B cell (primary cell): ENCODE results near the gene ABHD5. TPM values are rescaled to one million over a fixed set of nuclear protein-coding genes. Genes with fewer than 3 reads are reported as not detected.
"Not testable (repeated sequence)": the region's sequence is repeated elsewhere in the genome, so short reads cannot be mapped to it uniquely, and the experiment has no call there.

ENCODE experiments used
- ATAC-seq: fragments of 200-7000 bp; cut with Tn5 transposase; one replicate; pipeline ENCODE4 v1.10.0; 2021; ENCODE audit warnings: low read depth, mild to moderate bottlenecking, moderate number of reproducible peaks, moderate library complexity
- CTCF ChIA-PET: fragments of 350-600 bp; sonication (Branson Sonifier 250); formaldehyde crosslinking; loops from one replicate; lab custom pipeline; 2021; ENCODE audit warnings: antibody characterized with exemption, inconsistent platforms; lab: Charles Lee
- POLR2A ChIA-PET: fragments of 350-600 bp; sonication (Branson Sonifier 250); formaldehyde crosslinking; loops from one replicate; lab custom pipeline; 2021; ENCODE audit warnings: antibody characterized with exemption; lab: Charles Lee
- DNase-seq: peaks from one replicate; pipeline ENCODE4 v3.0.0; 2013
- H2AFZ ChIP-seq: 2 replicates; pipeline ENCODE4 v1.6.1; 2012; ENCODE audit warnings: mild to moderate bottlenecking, low read depth, low read length; ENCODE audit not compliant: insufficient read depth, poor library complexity, severe bottlenecking
- H3K27ac ChIP-seq, 2 donors: 1 replicate in 1 of 2; 2 replicates in 1 of 2; pipeline ENCODE4 v1.5.1; 2012 to 2013; ENCODE audit warnings: low read length in 2 of 2, mild to moderate bottlenecking in 2 of 2, moderate library complexity in 1 of 2
- H3K27me3 ChIP-seq, 4 experiments: fragments of 200-600 bp in 1 of 4; sonication (generic) in 1 of 4; replicated peaks in 1 of 4; 1 replicate in 2 of 4; 2 replicates in 2 of 4; pipeline versions ENCODE4 v1.6.1 to v1.7.0; 2013 to 2016; ENCODE audit warnings: low read length in 3 of 4, mild to moderate bottlenecking in 2 of 4, mixed read lengths in 1 of 4, moderate library complexity in 1 of 4; ENCODE audit not compliant: insufficient read depth in 4 of 4, control insufficient read depth in 3 of 4; ENCODE audit errors: control extremely low read depth in 1 of 4
- H3K36me3 ChIP-seq, 2 experiments: replicated peaks in 1 of 2; 1 replicate in 1 of 2; 2 replicates in 1 of 2; pipeline versions ENCODE4 v1.6.1 to v1.7.1; 2013; ENCODE audit warnings: low read length in 1 of 2; ENCODE audit not compliant: insufficient read depth in 2 of 2, control insufficient read depth in 1 of 2; ENCODE audit errors: control extremely low read depth in 1 of 2, extremely low read depth in 1 of 2
- H3K4me1 ChIP-seq, 2 donors: fragments of 200-600 bp in 1 of 2; sonication (generic) in 1 of 2; 1 replicate in 1 of 2; 2 replicates in 1 of 2; pipeline versions ENCODE4 v1.5.1 to v1.6.1; 2013 to 2017; ENCODE audit warnings: low read length in 2 of 2; ENCODE audit not compliant: control insufficient read depth in 2 of 2, insufficient read depth in 2 of 2
- H3K4me2 ChIP-seq: replicated peaks from 2 replicates; pipeline ENCODE3; 2012; ENCODE audit warnings: mild to moderate bottlenecking, low read depth, low read length; ENCODE audit not compliant: poor library complexity, severe bottlenecking
- H3K4me3 ChIP-seq, 5 experiments: fragments of 200-600 bp in 1 of 5; sonication (generic) in 1 of 5; 1 replicate in 3 of 5; 2 replicates in 2 of 5; pipeline versions ENCODE4 v1.5.1 to v1.7.0; 2011 to 2016; ENCODE audit warnings: low read length in 4 of 5, mild to moderate bottlenecking in 4 of 5, low read depth in 2 of 5, control low read depth in 1 of 5, moderate library complexity in 1 of 5; ENCODE audit not compliant: insufficient read depth in 1 of 5; ENCODE audit errors: control extremely low read depth in 1 of 5, extremely low read depth in 1 of 5
- H3K79me2 ChIP-seq: fragments of 200-600 bp; sonication (generic); one replicate; pipeline ENCODE4 v1.6.0; 2016; ENCODE audit warnings: low read length; ENCODE audit not compliant: control insufficient read depth, insufficient read depth
- H3K9ac ChIP-seq: fragments of 200-600 bp; sonication (generic); 2 replicates; pipeline ENCODE4 v1.6.1; 2017; ENCODE audit warnings: mild to moderate bottlenecking, low read length, moderate library complexity
- H3K9me3 ChIP-seq, 3 donors: one replicate each; pipeline versions ENCODE4 v1.6.1 to v1.7.1; 2013; ENCODE audit warnings: low read length in 2 of 3; ENCODE audit not compliant: control insufficient read depth in 2 of 3, insufficient read depth in 1 of 3; ENCODE audit errors: control extremely low read depth in 1 of 3
- H4K20me1 ChIP-seq: 2 replicates; pipeline ENCODE4 v1.6.0; 2012; ENCODE audit warnings: mild to moderate bottlenecking, low read length; ENCODE audit not compliant: insufficient read depth, control insufficient read depth, poor library complexity, severe bottlenecking
- H3K27ac Mint-ChIP-seq: one replicate; pipeline ENCODE4 v1.8.0; 2021; ENCODE audit warnings: mixed read lengths
- H3K27me3 Mint-ChIP-seq: one replicate; pipeline ENCODE4 v1.8.0; 2021; ENCODE audit warnings: mixed read lengths
- H3K4me1 Mint-ChIP-seq: one replicate; pipeline ENCODE4 v1.8.0; 2021; ENCODE audit warnings: mixed read lengths
- H3K4me3 Mint-ChIP-seq: one replicate; pipeline ENCODE4 v1.8.0; 2021; ENCODE audit warnings: mixed read lengths
- H3K9me3 Mint-ChIP-seq: one replicate; pipeline ENCODE4 v1.8.0; 2022; ENCODE audit warnings: mixed read lengths; ENCODE audit not compliant: insufficient read depth
- CTCF ChIP-seq: fragments of 200-600 bp; IDR thresholded peaks from one replicate; pipeline ENCODE4 v1.8.0; 2022; ENCODE audit warnings: antibody characterized with exemption, mild to moderate bottlenecking
- EZH2 ChIP-seq: IDR thresholded peaks from 2 replicates; pipeline ENCODE4 v1.6.1; 2012; ENCODE audit warnings: borderline replicate concordance, low read depth, mild to moderate bottlenecking, moderate library complexity, low read length; ENCODE audit not compliant: insufficient read depth, poor library complexity, severe bottlenecking
- WGBS: methylation state at CpG from one replicate; pipeline ENCODE4 v1.1.5; 2013; ENCODE audit warnings: missing lambda C conversion rate; ENCODE audit not compliant: insufficient coverage; 5-methylcytosine and 5-hydroxymethylcytosine counted together
- intact Hi-C: fragments of 100-400 bp; cut with micrococcal nuclease; formaldehyde crosslinking; loops from one replicate; pipeline ENCODE4 v1.10.0; 2022
- polyA plus RNA-seq: library from polyadenylated mRNA; depleted of rRNA; stranded (reverse); fragments of >200 nt; gene quantifications from 2 replicates; pipeline ENCODE4 v1.2.3, GENCODE V29; 2012
- total RNA-seq, 2 donors: library from RNA; stranded (reverse); fragments of 120-200 nt in 1 of 2; gene quantifications; 1 replicate in 1 of 2; 2 replicates in 1 of 2; pipeline versions ENCODE4 v1.2.3 to v1.2.4, GENCODE V29; 2013 to 2022

ABHD5 gene
- total and polyA plus RNA-seq, 2 donors (not counting 1 experiment from before 2014, with no cell fraction given), result 4.7 to 12.1 TPM

GRCh38 chr3:43649365-43649968 is 41.3 kb upstream of the ABHD5 start:
- no peak overlapping the region for H3K4me3 ChIP-seq
- no peak overlapping the region for H2AFZ ChIP-seq
- no peaks in the 10 kb centered on the region for H3K9me3 ChIP-seq
- H3K9me3 Mint-ChIP-seq, result no peaks in the 10 kb centered on the region
- no peak overlapping the region for H3K4me3 Mint-ChIP-seq
- TF ChIP-seq EZH2 (no peak), CTCF (no peak)
- intact Hi-C loops, result no loop called here
- CTCF ChIA-PET, result no interaction called here
- no peaks in the 10 kb centered on the region for H4K20me1 ChIP-seq
- no peak overlapping the region for H3K4me2 ChIP-seq
- WGBS, result 71% methylated on average over 6 of the region's 6 CpGs
- H3K4me1 ChIP-seq, result no peaks in the 10 kb centered on the region
- H3K27me3 Mint-ChIP-seq, result peaks cover 16% of the 10 kb centered on the region
- H3K4me1 Mint-ChIP-seq, result no peaks in the 10 kb centered on the region
- no peaks in the 10 kb centered on the region for H3K36me3 ChIP-seq
- no peak overlapping the region for H3K27ac ChIP-seq
- H3K27ac Mint-ChIP-seq, result no peak overlapping the region
- no peak for ATAC-seq
- no peak for DNase-seq
- no peaks in the 10 kb centered on the region for H3K79me2 ChIP-seq
- H3K9ac ChIP-seq, result no peak overlapping the region
- POLR2A ChIA-PET, result no interaction called here
- H3K27me3 ChIP-seq, result peaks cover 0 to 4% (median 0%) of the 10 kb centered on the region in 4 experiments

- no peaks in the 10 kb centered on the region for H3K4me1 ChIP-seq
- ATAC-seq, result no peak
- intact Hi-C loops, result no loop called here
- ChIA-PET CTCF (no interaction called here), POLR2A (no interaction called here)
- no peaks in the 10 kb centered on the region for H3K79me2 ChIP-seq
- no peak overlapping the region for H3K4me3 Mint-ChIP-seq
- peaks cover 19% of the 10 kb centered on the region for H3K27me3 Mint-ChIP-seq
- DNase-seq, result no peak
- H3K4me3 ChIP-seq, result no peak overlapping the region
- peaks cover 0 to 4% (median 0%) of the 10 kb centered on the region in 4 experiments for H3K27me3 ChIP-seq
- H3K9ac ChIP-seq, result no peak overlapping the region
- H3K4me1 Mint-ChIP-seq, result no peaks in the 10 kb centered on the region
- no peaks in the 10 kb centered on the region for H3K36me3 ChIP-seq
- TF ChIP-seq CTCF, result no peak
- no peak for TF ChIP-seq EZH2
- no peaks in the 10 kb centered on the region for H3K9me3 ChIP-seq
- no peak overlapping the region for H3K27ac Mint-ChIP-seq
- no CpG with 5 or more reads among the region's 1 CpG for WGBS
- H3K27ac ChIP-seq, result no peak overlapping the region
- no peaks in the 10 kb centered on the region for H3K9me3 Mint-ChIP-seq
- no peak overlapping the region for H2AFZ ChIP-seq
- H4K20me1 ChIP-seq, result no peaks in the 10 kb centered on the region
- no peak overlapping the region for H3K4me2 ChIP-seq
These were observed 40.4 kb upstream of the ABHD5 start for GRCh38 chr3:43650345-43650744.

GRCh38 chr3:43656390-43656789 is 34.3 kb upstream of the ABHD5 start:
- H3K4me1 Mint-ChIP-seq, H2AFZ ChIP-seq, DNase-seq, H3K27ac Mint-ChIP-seq, H3K4me2 ChIP-seq, H3K79me2 ChIP-seq, H3K36me3 ChIP-seq, CTCF ChIA-PET, POLR2A ChIA-PET, H3K9me3 Mint-ChIP-seq, H3K9me3 ChIP-seq, H3K27me3 ChIP-seq, H3K4me3 Mint-ChIP-seq, H3K4me1 ChIP-seq, ATAC-seq, intact Hi-C loops, H3K9ac ChIP-seq, H4K20me1 ChIP-seq, H3K4me3 ChIP-seq, H3K27ac ChIP-seq: not testable (repeated sequence)
- WGBS, result 96% methylated on average over 19 of the region's 22 CpGs
- peaks cover 13% of the 10 kb centered on the region for H3K27me3 Mint-ChIP-seq
